ENCODE measurements around the gene LRRC36.

DNA sequence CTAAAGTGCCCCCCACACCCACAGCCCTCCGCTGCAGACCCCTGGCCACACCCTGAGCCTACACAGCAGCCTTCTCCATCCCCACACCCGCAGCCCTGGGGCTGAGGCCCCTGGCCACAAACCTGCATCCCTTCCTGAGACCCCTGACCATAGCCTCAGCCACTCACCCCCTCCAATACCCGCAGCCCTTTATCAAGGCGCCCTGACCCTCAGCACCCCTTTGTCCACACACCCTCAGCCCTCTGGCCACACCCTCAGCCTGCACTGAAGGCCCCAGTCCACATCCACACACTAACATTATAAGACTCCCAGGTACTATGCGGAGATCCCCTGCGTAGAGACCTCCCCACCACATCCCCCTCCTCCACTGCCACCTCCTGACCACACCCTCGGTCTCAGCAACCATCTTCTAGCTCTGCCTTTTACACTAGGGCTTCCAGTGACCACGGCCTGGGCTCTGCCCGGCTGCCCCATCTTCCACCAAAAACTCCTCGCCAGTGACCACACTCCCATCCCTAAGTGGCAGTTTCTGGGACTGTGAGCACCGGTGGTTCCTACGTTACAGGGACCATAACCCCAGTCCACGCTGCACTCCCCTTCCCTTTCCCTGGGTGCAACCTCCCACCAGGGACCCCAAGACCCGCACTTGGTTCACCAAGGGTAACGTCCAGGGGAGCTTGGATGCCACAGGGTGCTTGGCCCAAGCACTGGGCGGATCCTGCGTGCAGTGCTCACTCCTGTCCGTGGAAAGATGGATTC lies 65.9 kb downstream of the LRRC36 start:
- TF ChIP-seq, protein P1, sequence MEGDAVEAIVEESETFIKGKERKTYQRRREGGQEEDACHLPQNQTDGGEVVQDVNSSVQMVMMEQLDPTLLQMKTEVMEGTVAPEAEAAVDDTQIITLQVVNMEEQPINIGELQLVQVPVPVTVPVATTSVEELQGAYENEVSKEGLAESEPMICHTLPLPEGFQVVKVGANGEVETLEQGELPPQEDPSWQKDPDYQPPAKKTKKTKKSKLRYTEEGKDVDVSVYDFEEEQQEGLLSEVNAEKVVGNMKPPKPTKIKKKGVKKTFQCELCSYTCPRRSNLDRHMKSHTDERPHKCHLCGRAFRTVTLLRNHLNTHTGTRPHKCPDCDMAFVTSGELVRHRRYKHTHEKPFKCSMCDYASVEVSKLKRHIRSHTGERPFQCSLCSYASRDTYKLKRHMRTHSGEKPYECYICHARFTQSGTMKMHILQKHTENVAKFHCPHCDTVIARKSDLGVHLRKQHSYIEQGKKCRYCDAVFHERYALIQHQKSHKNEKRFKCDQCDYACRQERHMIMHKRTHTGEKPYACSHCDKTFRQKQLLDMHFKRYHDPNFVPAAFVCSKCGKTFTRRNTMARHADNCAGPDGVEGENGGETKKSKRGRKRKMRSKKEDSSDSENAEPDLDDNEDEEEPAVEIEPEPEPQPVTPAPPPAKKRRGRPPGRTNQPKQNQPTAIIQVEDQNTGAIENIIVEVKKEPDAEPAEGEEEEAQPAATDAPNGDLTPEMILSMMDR (conservative IDR thresholded peaks at IDR 0.05): no peak
- no peak for TF ChIP-seq EZH2 (IDR thresholded peaks at IDR 0.05; ENCODE audit: low read depth)
